T follicular helper cell (primary cell): ENCODE data around the gene IKBKE.

Experiments used
- DNase-seq: peaks from one replicate; pipeline ENCODE4 v3.0.0-alpha.2; 2020; ENCODE audit warnings: low read depth

The IKBKE gene

GRCh38 chr1:206541236-206541833, 71.1 kb downstream of the IKBKE start:
- no peak for DNase-seq

- peak; percentile 74 for DNase-seq
Measured at GRCh38 chr1:206544562-206545257, 74.4 kb downstream of the IKBKE start.

GRCh38 chr1:206545351-206545750, 75.1 kb downstream of the IKBKE start:
- no peak for DNase-seq
